RCC 7860 (cell line): Measurements from ENCODE around the gene TES.
"Not testable (repeated sequence)": the region's sequence is repeated elsewhere in the genome, so short reads cannot be mapped to it uniquely, and the experiment has no call there.

Experiments
- DNase-seq: peaks from one replicate; pipeline ENCODE4 v3.0.0-alpha.2; 2015; ENCODE audit warnings: low spot score
- FAIRE-seq: peaks from 2 replicates; lab custom pipeline; 2012; peaks lifted over from hg19 to GRCh38; lab: Jason Lieb, UNC

The TES gene

GRCh38 chr7:116279217-116279616, 68.9 kb downstream of the TES start:
- no peak for FAIRE-seq

GRCh38 chr7:116280803-116281202, 70.5 kb downstream of the TES start:
- no peak for DNase-seq
- no peak for FAIRE-seq

More at GRCh38 chr7:116279217-116279616, 68.9 kb downstream of the TES start:
- no peak for DNase-seq

- no peak for FAIRE-seq
- DNase-seq = no peak
Observed at GRCh38 chr7:116283595-116284204, 73.4 kb downstream of the TES start.

GRCh38 chr7:116284390-116284789, 74.1 kb downstream of the TES start:
- no peak for FAIRE-seq

GRCh38 chr7:116285252-116285651, 74.9 kb downstream of the TES start:
- DNase-seq = no peak
- no peak for FAIRE-seq

More at GRCh38 chr7:116284390-116284789, 74.1 kb downstream of the TES start:
- DNase-seq = no peak

- FAIRE-seq (no peak), DNase-seq (no peak)
Observed at GRCh38 chr7:116290740-116291139, 80.4 kb downstream of the TES start.

GRCh38 chr7:116291937-116292336, 81.6 kb downstream of the TES start:
- no peak for FAIRE-seq

GRCh38 chr7:116292381-116292780, 82.0 kb downstream of the TES start:
- no peak for DNase-seq
- FAIRE-seq = no peak

More at GRCh38 chr7:116291937-116292336, 81.6 kb downstream of the TES start:
- DNase-seq = no peak

GRCh38 chr7:116293139-116293538, 82.8 kb downstream of the TES start:
- no peak for DNase-seq
- no peak for FAIRE-seq

GRCh38 chr7:116293633-116294032, 83.3 kb downstream of the TES start:
- FAIRE-seq = no peak
- no peak for DNase-seq

GRCh38 chr7:116295903-116296302, 85.6 kb downstream of the TES start:
- not testable (repeated sequence) for FAIRE-seq, DNase-seq

- FAIRE-seq (no peak), DNase-seq (no peak)
Observed at GRCh38 chr7:116298055-116298454, 87.7 kb downstream of the TES start.

- no peak for FAIRE-seq
Observed at GRCh38 chr7:116298576-116298975, 88.2 kb downstream of the TES start.

GRCh38 chr7:116305485-116306408, 95.4 kb downstream of the TES start:
- FAIRE-seq = no peak

More at GRCh38 chr7:116298576-116298975, 88.2 kb downstream of the TES start:
- DNase-seq = no peak

GRCh38 chr7:116306409-116307048, 96.2 kb downstream of the TES start:
- FAIRE-seq = peak; percentile 66

More at GRCh38 chr7:116305485-116306408, 95.4 kb downstream of the TES start:
- DNase-seq = peak; percentile 50

GRCh38 chr7:116307253-116307652, 96.9 kb downstream of the TES start:
- DNase-seq = no peak
- no peak for FAIRE-seq

More at GRCh38 chr7:116306409-116307048, 96.2 kb downstream of the TES start:
- peak; percentile 2 for DNase-seq
